Neutrophil (primary cell): Measurements from ENCODE around the gene IRF2BP2.

Experiments used
- H3K27ac ChIP-seq: fragments of 200-600 bp; sonication (generic); 2 replicates; pipeline ENCODE4 v1.5.1; 2016; ENCODE audit warnings: mild to moderate bottlenecking, moderate library complexity
- H3K27me3 ChIP-seq: fragments of 200-600 bp; sonication (generic); 2 replicates; pipeline ENCODE4 v1.6.0; 2016; ENCODE audit warnings: mild to moderate bottlenecking
- H3K36me3 ChIP-seq: fragments of 200-600 bp; sonication (generic); 2 replicates; pipeline ENCODE4 v1.5.1; 2017
- H3K4me1 ChIP-seq, 2 experiments: fragments of 200-600 bp in 1 of 2; sonication (generic) in 1 of 2; 1 replicate in 1 of 2; 2 replicates in 1 of 2; pipeline versions ENCODE4 v1.5.1 to v1.6.1; 2013 to 2016; ENCODE audit warnings: low read depth in 1 of 2, low read length in 1 of 2, mild to moderate bottlenecking in 1 of 2, moderate library complexity in 1 of 2; ENCODE audit not compliant: control insufficient read depth in 1 of 2, insufficient read depth in 1 of 2
- H3K4me3 ChIP-seq, 2 experiments: fragments of 200-600 bp in 1 of 2; sonication (generic) in 1 of 2; 1 replicate in 1 of 2; 2 replicates in 1 of 2; pipeline ENCODE4 v1.5.1; 2013 to 2016; ENCODE audit warnings: low read depth in 1 of 2, low read length in 1 of 2, mild to moderate bottlenecking in 1 of 2, moderate library complexity in 1 of 2
- H3K9me3 ChIP-seq: fragments of 200-600 bp; sonication (generic); 2 replicates; pipeline ENCODE4 v1.5.1; 2016
- CTCF ChIP-seq: fragments of 200-600 bp; sonication (generic); IDR thresholded peaks from 2 replicates; pipeline ENCODE4 v1.5.1; 2016; ENCODE audit warnings: antibody characterized with exemption

Gene IRF2BP2

GRCh38 chr1:234632225-234632624 is 22.2 kb upstream of the IRF2BP2 start:
- Histone ChIP-seq H3K4me3 (no peak overlapping the region), H3K27ac (no peak overlapping the region), H3K4me1 (peaks cover 0 to 3% of the 10 kb centered on the region in 2 experiments), H3K27me3 (no peaks in the 10 kb centered on the region), H3K36me3 (no peaks in the 10 kb centered on the region), H3K9me3 (no peaks in the 10 kb centered on the region)
- no peak for TF ChIP-seq CTCF

- TF ChIP-seq CTCF, result no peak
- no peaks in the 10 kb centered on the region for H3K36me3 ChIP-seq
- no peak overlapping the region for H3K4me3 ChIP-seq
- H3K9me3 ChIP-seq, result no peaks in the 10 kb centered on the region
- H3K27ac ChIP-seq, result no peak overlapping the region
- H3K4me1 ChIP-seq, result peaks cover 0 to 3% of the 10 kb centered on the region in 2 experiments
- H3K27me3 ChIP-seq, result no peaks in the 10 kb centered on the region
Measured at GRCh38 chr1:234631721-234632125, 21.7 kb upstream of the IRF2BP2 start.

GRCh38 chr1:234629026-234629425 is 19.0 kb upstream of the IRF2BP2 start:
- TF ChIP-seq CTCF, result no peak
- H3K27me3 ChIP-seq, result no peaks in the 10 kb centered on the region
- no peaks in the 10 kb centered on the region for H3K36me3 ChIP-seq
- H3K4me1 ChIP-seq, result peaks cover 0 to 3% of the 10 kb centered on the region in 2 experiments
- H3K4me3 ChIP-seq, result no peak overlapping the region
- no peaks in the 10 kb centered on the region for H3K9me3 ChIP-seq
- no peak overlapping the region for H3K27ac ChIP-seq

- H3K9me3 ChIP-seq, result no peaks in the 10 kb centered on the region
- no peaks in the 10 kb centered on the region for H3K36me3 ChIP-seq
- H3K4me3 ChIP-seq, result no peak overlapping the region
- no peak for TF ChIP-seq CTCF
- peaks cover 0 to 3% of the 10 kb centered on the region in 2 experiments for H3K4me1 ChIP-seq
- no peaks in the 10 kb centered on the region for H3K27me3 ChIP-seq
- no peak overlapping the region for H3K27ac ChIP-seq
Measured at GRCh38 chr1:234628089-234628488, 18.1 kb upstream of the IRF2BP2 start.

GRCh38 chr1:234627009-234627950 is 17.3 kb upstream of the IRF2BP2 start:
- no peak for TF ChIP-seq CTCF
- Histone ChIP-seq H3K4me3 (no peak overlapping the region), H3K27ac (no peak overlapping the region), H3K27me3 (no peaks in the 10 kb centered on the region), H3K9me3 (no peaks in the 10 kb centered on the region), H3K4me1 (peaks cover 0 to 3% of the 10 kb centered on the region in 2 experiments), H3K36me3 (no peaks in the 10 kb centered on the region)
